Smooth muscle cell (in vitro differentiated cells): Measurements from ENCODE around the gene ANKRD60. TPM values are rescaled to one million over a fixed set of nuclear protein-coding genes. Genes with fewer than 3 reads are reported as not detected.

Experiments
- DNase-seq: peaks from one replicate; lab custom pipeline; 2025; ENCODE audit not compliant: unreplicated experiment; lab: John Stamatoyannopoulos, UW
- H2AFZ ChIP-seq: fragments of 200-600 bp; sonication (generic); 2 replicates; pipeline ENCODE4 v1.6.0; 2016; ENCODE audit warnings: antibody characterized with exemption, low read depth, mild to moderate bottlenecking
- H3F3A ChIP-seq: fragments of 200-600 bp; sonication (generic); 2 replicates; pipeline ENCODE4 v1.6.0; 2017; ENCODE audit warnings: antibody characterized with exemption, low read depth
- H3K27ac ChIP-seq: fragments of 200-600 bp; sonication (generic); 2 replicates; pipeline ENCODE4 v1.5.1; 2016; ENCODE audit warnings: low read depth, mild to moderate bottlenecking
- H3K27me3 ChIP-seq: fragments of 200-600 bp; sonication (generic); 2 replicates; pipeline ENCODE4 v1.6.1; 2016; ENCODE audit warnings: low read depth, mild to moderate bottlenecking
- H3K36me3 ChIP-seq: fragments of 200-600 bp; sonication (generic); 2 replicates; pipeline ENCODE4 v1.5.1; 2016; ENCODE audit warnings: low read depth
- H3K4me1 ChIP-seq: fragments of 200-600 bp; sonication (generic); 2 replicates; pipeline ENCODE4 v1.5.1; 2016; ENCODE audit warnings: low read depth
- H3K4me2 ChIP-seq: fragments of 200-600 bp; sonication (generic); 2 replicates; pipeline ENCODE4 v1.6.0; 2016; ENCODE audit warnings: mild to moderate bottlenecking
- H3K4me3 ChIP-seq: fragments of 200-600 bp; sonication (generic); 2 replicates; pipeline ENCODE4 v1.5.1; 2016; ENCODE audit warnings: mild to moderate bottlenecking
- H3K79me2 ChIP-seq: fragments of 200-600 bp; sonication (generic); 2 replicates; pipeline ENCODE4 v1.6.0; 2016; ENCODE audit warnings: low read depth, mild to moderate bottlenecking
- H3K9ac ChIP-seq: fragments of 200-600 bp; sonication (generic); 2 replicates; pipeline ENCODE4 v1.6.0; 2016; ENCODE audit warnings: low read depth
- H3K9me3 ChIP-seq: fragments of 200-600 bp; sonication (generic); replicated peaks from 2 replicates; pipeline ENCODE4 v1.5.1; 2016; ENCODE audit warnings: low read depth
- H4K20me1 ChIP-seq: fragments of 200-600 bp; sonication (generic); 2 replicates; pipeline ENCODE4 v1.6.0; 2016; ENCODE audit warnings: low read depth
- WGBS: methylation state at CpG from one replicate; pipeline ENCODE4 v1.1.7; 2016; ENCODE audit warnings: low lambda C conversion rate; 5-methylcytosine and 5-hydroxymethylcytosine counted together
- polyA plus RNA-seq: library from polyadenylated mRNA; unstranded; fragments of >200 nt; fragmentation: Nextera tagmentation; extraction: Ambion mirVana; gene quantifications from 2 replicates; pipeline ENCODE4 v1.2.1, GENCODE V29; 2016
- total RNA-seq: library from RNA; depleted of rRNA; stranded (reverse); fragments of >200 nt; gene quantifications from 2 replicates; pipeline ENCODE4 v1.2.3, GENCODE V29; 2014
- TF ChIP-seq, protein P1 (sequence below): fragments of 200-600 bp; sonication (generic); IDR thresholded peaks from 2 replicates; pipeline ENCODE4 v1.5.1; 2017; ENCODE audit warnings: borderline replicate concordance, mild to moderate bottlenecking, antibody characterized with exemption; ENCODE audit not compliant: insufficient read depth, poor library complexity, severe bottlenecking

ANKRD60 gene
- total and polyA plus RNA-seq, 2 experiments from 2014 or later = not detected

DNA sequence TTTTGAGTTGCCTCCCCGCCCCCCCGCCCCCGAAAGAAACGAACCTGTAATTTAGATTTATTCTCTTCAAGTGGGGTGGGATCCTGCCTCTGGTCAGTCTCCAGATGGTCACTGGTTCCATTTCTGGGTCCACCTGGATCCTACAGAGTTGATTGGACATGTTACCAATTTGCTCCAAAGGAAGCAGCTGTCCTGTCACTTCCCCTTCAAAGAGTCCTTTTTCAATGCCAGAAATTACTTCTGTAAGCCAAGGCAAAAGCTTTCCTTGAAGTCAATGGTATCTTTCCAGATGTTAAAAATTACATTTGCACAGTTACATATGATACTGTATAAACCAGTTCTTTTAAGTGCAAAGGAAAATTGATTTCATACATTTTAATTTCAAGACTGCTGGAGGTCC, 12.0 kb upstream of the ANKRD60 start:
- no peaks in the 10 kb centered on the region for H4K20me1 ChIP-seq
- DNase-seq = no peak
- peaks cover 6% of the 10 kb centered on the region for H3F3A ChIP-seq
- H3K4me2 ChIP-seq = no peak overlapping the region
- no peaks in the 10 kb centered on the region for H3K27me3 ChIP-seq
- H2AFZ ChIP-seq = no peak overlapping the region
- H3K9me3 ChIP-seq = no peaks in the 10 kb centered on the region
- TF ChIP-seq, protein P1, sequence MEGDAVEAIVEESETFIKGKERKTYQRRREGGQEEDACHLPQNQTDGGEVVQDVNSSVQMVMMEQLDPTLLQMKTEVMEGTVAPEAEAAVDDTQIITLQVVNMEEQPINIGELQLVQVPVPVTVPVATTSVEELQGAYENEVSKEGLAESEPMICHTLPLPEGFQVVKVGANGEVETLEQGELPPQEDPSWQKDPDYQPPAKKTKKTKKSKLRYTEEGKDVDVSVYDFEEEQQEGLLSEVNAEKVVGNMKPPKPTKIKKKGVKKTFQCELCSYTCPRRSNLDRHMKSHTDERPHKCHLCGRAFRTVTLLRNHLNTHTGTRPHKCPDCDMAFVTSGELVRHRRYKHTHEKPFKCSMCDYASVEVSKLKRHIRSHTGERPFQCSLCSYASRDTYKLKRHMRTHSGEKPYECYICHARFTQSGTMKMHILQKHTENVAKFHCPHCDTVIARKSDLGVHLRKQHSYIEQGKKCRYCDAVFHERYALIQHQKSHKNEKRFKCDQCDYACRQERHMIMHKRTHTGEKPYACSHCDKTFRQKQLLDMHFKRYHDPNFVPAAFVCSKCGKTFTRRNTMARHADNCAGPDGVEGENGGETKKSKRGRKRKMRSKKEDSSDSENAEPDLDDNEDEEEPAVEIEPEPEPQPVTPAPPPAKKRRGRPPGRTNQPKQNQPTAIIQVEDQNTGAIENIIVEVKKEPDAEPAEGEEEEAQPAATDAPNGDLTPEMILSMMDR = no peak
- H3K27ac ChIP-seq = no peak overlapping the region
- WGBS = 93% methylated on average over 4 of the region's 4 CpGs
- peaks cover 5% of the 10 kb centered on the region for H3K4me1 ChIP-seq
- no peak overlapping the region for H3K9ac ChIP-seq
- H3K36me3 ChIP-seq = peaks cover 5% of the 10 kb centered on the region
- no peak overlapping the region for H3K4me3 ChIP-seq
- H3K79me2 ChIP-seq = no peaks in the 10 kb centered on the region

DNA sequence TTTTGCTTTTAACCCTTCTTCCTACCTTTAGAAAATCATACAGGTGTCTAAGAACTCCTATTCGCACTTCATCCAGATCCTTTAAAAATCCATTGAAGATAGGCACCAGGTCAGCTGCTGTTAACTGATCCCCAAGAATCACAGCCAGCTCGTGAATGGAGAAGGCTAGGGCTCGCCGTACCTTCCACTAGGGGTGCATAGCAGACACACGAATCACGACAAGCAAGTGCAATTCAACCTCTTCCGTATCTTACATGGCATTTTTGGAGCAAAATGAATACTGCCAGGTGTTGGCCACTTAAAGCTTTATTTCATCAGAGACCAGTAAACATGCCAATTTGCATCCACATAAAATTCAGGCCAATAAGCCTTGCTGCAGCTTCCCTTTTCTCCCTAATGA, 10.8 kb upstream of the ANKRD60 start:
- Histone ChIP-seq H3K36me3 (peaks cover 5% of the 10 kb centered on the region), H3K9me3 (no peaks in the 10 kb centered on the region)

DNA sequence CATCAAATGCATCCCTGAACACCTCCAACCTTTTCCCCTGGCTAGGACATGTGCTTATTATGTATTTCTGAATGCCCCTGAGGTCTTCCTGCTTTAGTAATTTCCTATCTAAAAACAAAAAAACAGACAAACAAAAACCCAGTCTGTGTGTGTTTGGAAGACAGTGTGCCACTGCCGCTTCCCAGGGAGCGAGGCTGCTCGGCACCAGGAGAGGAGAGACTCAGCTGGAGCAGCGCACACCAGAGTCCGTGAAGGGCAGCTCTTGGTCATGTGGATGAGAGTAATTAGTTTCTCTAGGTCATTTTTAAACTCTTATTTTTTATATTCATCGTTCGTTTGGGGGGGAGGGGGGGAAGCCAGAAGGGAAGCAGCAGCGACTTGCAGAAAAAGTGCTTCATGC, 10.0 kb upstream of the ANKRD60 start:
- Histone ChIP-seq H3K4me1 (peaks cover 5% of the 10 kb centered on the region), H3K27me3 (no peaks in the 10 kb centered on the region), H3K36me3 (peaks cover 5% of the 10 kb centered on the region), H3K79me2 (no peaks in the 10 kb centered on the region), H3F3A (peaks cover 6% of the 10 kb centered on the region), H3K27ac (no peak overlapping the region), H3K4me3 (no peak overlapping the region), H3K9ac (no peak overlapping the region), H4K20me1 (no peaks in the 10 kb centered on the region), H3K4me2 (no peak overlapping the region), H2AFZ (no peak overlapping the region), H3K9me3 (no peaks in the 10 kb centered on the region)
- TF ChIP-seq, protein P1 = no peak
- WGBS = 97% methylated on average over 8 of the region's 8 CpGs
- no peak for DNase-seq

More for the DNA sequence above, 10.8 kb upstream of the ANKRD60 start:
- Histone ChIP-seq H3K9ac (no peak overlapping the region), H3K4me3 (no peak overlapping the region), H2AFZ (no peak overlapping the region), H4K20me1 (no peaks in the 10 kb centered on the region), H3K27ac (no peak overlapping the region), H3K79me2 (no peaks in the 10 kb centered on the region), H3K4me1 (peaks cover 5% of the 10 kb centered on the region), H3F3A (peaks cover 6% of the 10 kb centered on the region), H3K4me2 (no peak overlapping the region), H3K27me3 (no peaks in the 10 kb centered on the region)
- TF ChIP-seq, protein P1 = no peak
- DNase-seq = no peak
- WGBS = 81% methylated on average over 7 of the region's 7 CpGs

DNA sequence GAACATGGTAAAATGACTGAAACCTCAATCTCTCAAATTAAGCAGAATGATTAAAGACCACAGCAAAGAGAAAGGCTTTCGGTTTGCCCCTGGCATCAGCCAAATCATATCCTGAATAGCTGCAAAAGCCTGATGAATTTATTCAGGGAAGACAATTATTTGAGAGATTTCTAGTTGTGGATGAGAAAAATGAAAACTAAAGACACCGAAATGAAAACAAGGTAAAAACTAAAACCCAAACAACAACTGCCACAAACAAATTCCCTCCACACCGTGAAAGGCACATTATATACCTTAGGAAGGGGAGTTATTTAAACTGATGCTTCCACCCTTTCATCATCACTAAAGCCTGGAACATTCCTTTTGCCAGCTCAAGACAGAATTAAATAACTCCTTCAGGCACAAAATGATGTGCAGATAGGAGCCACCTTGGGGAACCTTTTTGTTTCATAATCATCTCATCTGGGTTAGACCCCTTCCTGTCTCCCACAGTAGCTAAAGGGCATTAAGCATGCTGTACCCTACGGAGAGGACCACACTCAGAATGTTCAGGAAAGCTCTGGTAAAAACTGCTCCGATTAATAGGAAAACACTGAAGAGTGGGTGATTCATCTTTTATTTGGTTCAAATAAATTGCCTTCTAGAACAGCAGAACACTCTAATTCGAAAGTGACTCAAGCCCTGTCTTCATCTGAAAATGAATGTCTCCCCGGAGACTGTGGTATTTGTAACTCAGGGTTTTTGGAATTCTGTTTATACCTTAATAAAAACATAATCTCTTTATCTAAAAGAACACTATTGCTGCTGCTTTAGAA, 9.1 kb upstream of the ANKRD60 start:
- 64% methylated on average over 7 of the region's 7 CpGs for WGBS
- Histone ChIP-seq H3K27ac (no peak overlapping the region), H3K9me3 (no peaks in the 10 kb centered on the region), H3K4me3 (no peak overlapping the region), H3K36me3 (no peaks in the 10 kb centered on the region), H3K79me2 (no peaks in the 10 kb centered on the region), H3K27me3 (no peaks in the 10 kb centered on the region), H3F3A (peaks cover 6% of the 10 kb centered on the region), H4K20me1 (no peaks in the 10 kb centered on the region), H3K4me1 (peaks cover 5% of the 10 kb centered on the region), H3K9ac (no peak overlapping the region), H3K4me2 (peak overlapping the region; percentile 87), H2AFZ (no peak overlapping the region)
- no peak for DNase-seq
- TF ChIP-seq, protein P1 = no peak
